Activated CD4-positive, alpha-beta memory T cell treated with anti-CD3 and anti-CD28 coated beads for 36 hours (primary cell): ENCODE measurements around the gene COL6A1. TPM values are rescaled to one million over a fixed set of nuclear protein-coding genes. Genes with fewer than 3 reads are reported as not detected.

ENCODE experiments used
- CTCF ChIA-PET: fragments of 350-600 bp; sonication (Branson Sonifier 250); formaldehyde crosslinking; loops from one replicate; lab custom pipeline; 2021; ENCODE audit warnings: antibody characterized with exemption, inconsistent platforms; lab: Charles Lee
- POLR2A ChIA-PET: fragments of 350-600 bp; sonication (Branson Sonifier 250); formaldehyde crosslinking; loops from one replicate; lab custom pipeline; 2021; ENCODE audit warnings: antibody characterized with exemption; lab: Charles Lee
- DNase-seq: peaks from one replicate; pipeline ENCODE4 v3.0.0-alpha.2; 2020
- H3K27ac Mint-ChIP-seq: one replicate; pipeline ENCODE4 v1.8.0; 2021; ENCODE audit warnings: mixed read lengths
- H3K27me3 Mint-ChIP-seq: one replicate; pipeline ENCODE4 v1.8.0; 2021; ENCODE audit warnings: mixed read lengths
- H3K36me3 Mint-ChIP-seq: one replicate; pipeline ENCODE4 v1.8.0; 2021; ENCODE audit warnings: mixed read lengths
- H3K4me1 Mint-ChIP-seq: one replicate; pipeline ENCODE4 v1.8.0; 2021; ENCODE audit warnings: low read depth, mixed read lengths
- H3K4me3 Mint-ChIP-seq: one replicate; pipeline ENCODE4 v1.8.0; 2021; ENCODE audit warnings: mild to moderate bottlenecking, mixed read lengths
- H3K9me3 Mint-ChIP-seq: one replicate; pipeline ENCODE4 v1.8.0; 2021; ENCODE audit warnings: mixed read lengths
- intact Hi-C: fragments of 100-400 bp; cut with micrococcal nuclease; formaldehyde crosslinking; loops from one replicate; pipeline ENCODE4 v1.15.1; 2023
- total RNA-seq, 2 experiments: library from RNA; stranded (reverse); gene quantifications; one replicate each; pipeline ENCODE4 v1.2.3, GENCODE V29; 2021

Gene COL6A1
- total RNA-seq, 2 experiments from 2014 or later = 0.39 to 0.40 TPM

GRCh38 chr21:45989355-45990048 lies 7.9 kb downstream of the COL6A1 start:
- H3K36me3 Mint-ChIP-seq = no peaks in the 10 kb centered on the region
- H3K9me3 Mint-ChIP-seq = no peaks in the 10 kb centered on the region
- no peak overlapping the region for H3K4me3 Mint-ChIP-seq
- no peak for DNase-seq
- intact Hi-C loops = no loop called here
- ChIA-PET POLR2A (no interaction called here), CTCF (no interaction called here)
- no peak overlapping the region for H3K27ac Mint-ChIP-seq
- H3K27me3 Mint-ChIP-seq = no peaks in the 10 kb centered on the region
- H3K4me1 Mint-ChIP-seq = no peaks in the 10 kb centered on the region

GRCh38 chr21:45990049-45990711 lies 8.6 kb downstream of the COL6A1 start:
- POLR2A ChIA-PET = no interaction called here
- Mint-ChIP-seq H3K4me1 (no peaks in the 10 kb centered on the region), H3K27me3 (no peaks in the 10 kb centered on the region), H3K36me3 (no peaks in the 10 kb centered on the region), H3K27ac (no peak overlapping the region), H3K9me3 (no peaks in the 10 kb centered on the region), H3K4me3 (no peak overlapping the region)
- no peak for DNase-seq
- intact Hi-C loops = no loop called here
- CTCF ChIA-PET = no interaction called here

- Mint-ChIP-seq H3K36me3 (no peaks in the 10 kb centered on the region), H3K4me1 (no peaks in the 10 kb centered on the region), H3K4me3 (no peak overlapping the region), H3K27ac (no peak overlapping the region), H3K9me3 (no peaks in the 10 kb centered on the region), H3K27me3 (no peaks in the 10 kb centered on the region)
- intact Hi-C loops = no loop called here
- POLR2A ChIA-PET = no interaction called here
- DNase-seq = no peak
- CTCF ChIA-PET = no interaction called here
These were observed 9.4 kb downstream of the COL6A1 start for GRCh38 chr21:45990741-45991605.

GRCh38 chr21:45991606-45992300 lies 10.2 kb downstream of the COL6A1 start:
- DNase-seq = no peak
- POLR2A ChIA-PET = no interaction called here
- H3K27ac Mint-ChIP-seq = no peak overlapping the region

GRCh38 chr21:45992301-45993209 lies 11.0 kb downstream of the COL6A1 start:
- intact Hi-C loops = no loop called here
- DNase-seq = no peak
- no peaks in the 10 kb centered on the region for H3K36me3 Mint-ChIP-seq
- ChIA-PET POLR2A (no interaction called here), CTCF (interaction anchor here (0.9 kb wide), 1 partner anchor 23 kb away, joined by 3 read pairs; no protein-coding TSS in a partner anchor)
- H3K4me3 Mint-ChIP-seq = no peak overlapping the region
- H3K9me3 Mint-ChIP-seq = no peaks in the 10 kb centered on the region
- H3K27ac Mint-ChIP-seq = no peak overlapping the region
- H3K4me1 Mint-ChIP-seq = no peaks in the 10 kb centered on the region
- H3K27me3 Mint-ChIP-seq = no peaks in the 10 kb centered on the region

More at GRCh38 chr21:45991606-45992300, 10.2 kb downstream of the COL6A1 start:
- H3K4me3 Mint-ChIP-seq = no peak overlapping the region
- CTCF ChIA-PET = no interaction called here
- intact Hi-C loops = no loop called here
- no peaks in the 10 kb centered on the region for H3K4me1 Mint-ChIP-seq
- no peaks in the 10 kb centered on the region for H3K9me3 Mint-ChIP-seq
- H3K36me3 Mint-ChIP-seq = no peaks in the 10 kb centered on the region
- H3K27me3 Mint-ChIP-seq = no peaks in the 10 kb centered on the region

- Mint-ChIP-seq H3K9me3 (no peaks in the 10 kb centered on the region), H3K4me1 (no peaks in the 10 kb centered on the region), H3K27me3 (no peaks in the 10 kb centered on the region), H3K4me3 (no peak overlapping the region), H3K36me3 (no peaks in the 10 kb centered on the region), H3K27ac (no peak overlapping the region)
- CTCF ChIA-PET = interaction anchor here (0.9 kb wide), 1 partner anchor 23 kb away, joined by 3 read pairs; no protein-coding TSS in a partner anchor
- intact Hi-C loops = no loop called here
- DNase-seq = no peak
- POLR2A ChIA-PET = no interaction called here
These were observed 11.9 kb downstream of the COL6A1 start for GRCh38 chr21:45993210-45994085.

GRCh38 chr21:45994086-45994661 lies 12.6 kb downstream of the COL6A1 start:
- Mint-ChIP-seq H3K4me1 (no peaks in the 10 kb centered on the region), H3K27ac (no peak overlapping the region), H3K36me3 (no peaks in the 10 kb centered on the region), H3K27me3 (no peaks in the 10 kb centered on the region), H3K4me3 (no peak overlapping the region), H3K9me3 (no peaks in the 10 kb centered on the region)
- ChIA-PET CTCF (interaction anchor here (0.9 kb wide), 1 partner anchor 24 kb away, joined by 3 read pairs; no protein-coding TSS in a partner anchor), POLR2A (no interaction called here)
- no peak for DNase-seq
- intact Hi-C loops = no loop called here

- no peak overlapping the region for H3K27ac Mint-ChIP-seq
- no peak overlapping the region for H3K4me3 Mint-ChIP-seq
- ChIA-PET CTCF (no interaction called here), POLR2A (no interaction called here)
- no peaks in the 10 kb centered on the region for H3K9me3 Mint-ChIP-seq
- no peaks in the 10 kb centered on the region for H3K36me3 Mint-ChIP-seq
- H3K4me1 Mint-ChIP-seq = no peaks in the 10 kb centered on the region
- no peak for DNase-seq
- H3K27me3 Mint-ChIP-seq = no peaks in the 10 kb centered on the region
- intact Hi-C loops = no loop called here
These were observed 13.5 kb downstream of the COL6A1 start for GRCh38 chr21:45994759-45995685.

- Mint-ChIP-seq H3K27me3 (no peaks in the 10 kb centered on the region), H3K4me3 (no peak overlapping the region), H3K27ac (no peak overlapping the region), H3K9me3 (no peaks in the 10 kb centered on the region), H3K36me3 (no peaks in the 10 kb centered on the region), H3K4me1 (no peaks in the 10 kb centered on the region)
- ChIA-PET POLR2A (no interaction called here), CTCF (no interaction called here)
- intact Hi-C loops = no loop called here
- DNase-seq = no peak
These were observed 14.2 kb downstream of the COL6A1 start for GRCh38 chr21:45995686-45996179.
